Measurements from ENCODE around the gene VCX3A.
"Not testable (repeated sequence)": the region's sequence is repeated elsewhere in the genome, so short reads cannot be mapped to it uniquely, and the experiment has no call there.

Gene VCX3A

DNA sequence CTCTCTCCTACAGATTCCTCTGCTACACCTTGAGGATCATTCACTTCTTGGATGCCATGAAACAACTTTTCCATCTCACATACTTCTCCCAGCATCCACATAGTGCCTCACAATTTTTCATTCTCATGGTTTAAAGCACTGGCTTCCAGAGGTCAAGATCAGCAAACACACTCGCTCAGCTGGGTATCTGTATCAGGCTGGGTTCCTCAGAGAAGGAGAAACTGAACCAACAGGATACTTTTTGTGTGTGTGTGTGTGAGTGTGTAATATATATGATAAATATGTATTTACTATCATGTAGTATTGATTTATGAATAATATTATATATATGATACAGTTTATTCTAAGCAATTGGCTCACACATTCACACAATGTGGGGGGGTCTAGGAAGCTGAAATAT lies at the start of gene VCX3A:
Gene VCX3A, minus strand, starts transcription at position 101 of the 400 bp plus-strand sequence. CDS start 621 bp downstream, outside the sequence.
- not testable (repeated sequence) for DNase-seq (ENCODE audit: low read depth in 2 of 2)

DNA sequence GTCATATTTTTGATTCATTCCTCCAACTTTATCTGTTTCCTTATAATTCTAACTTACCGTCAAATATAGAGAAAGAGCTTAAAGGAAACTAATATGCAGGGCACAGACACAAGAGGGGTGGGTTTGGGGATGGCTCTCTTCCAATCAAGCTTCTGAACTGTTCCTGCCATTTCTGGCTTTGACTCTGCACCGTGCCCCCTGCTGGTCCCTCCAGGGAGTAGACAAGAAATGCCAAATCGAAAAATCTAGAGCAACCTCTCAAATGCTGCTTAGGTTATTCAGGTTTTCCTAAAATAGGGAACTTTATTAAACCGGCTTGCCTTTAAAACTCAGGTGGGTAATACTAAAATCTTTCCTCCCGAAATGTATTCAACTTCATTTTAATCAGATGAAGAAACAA lies 39.8 kb upstream of the VCX3A start:
- DNase-seq (ENCODE audit: low read depth in 2 of 2) = no peak

DNA sequence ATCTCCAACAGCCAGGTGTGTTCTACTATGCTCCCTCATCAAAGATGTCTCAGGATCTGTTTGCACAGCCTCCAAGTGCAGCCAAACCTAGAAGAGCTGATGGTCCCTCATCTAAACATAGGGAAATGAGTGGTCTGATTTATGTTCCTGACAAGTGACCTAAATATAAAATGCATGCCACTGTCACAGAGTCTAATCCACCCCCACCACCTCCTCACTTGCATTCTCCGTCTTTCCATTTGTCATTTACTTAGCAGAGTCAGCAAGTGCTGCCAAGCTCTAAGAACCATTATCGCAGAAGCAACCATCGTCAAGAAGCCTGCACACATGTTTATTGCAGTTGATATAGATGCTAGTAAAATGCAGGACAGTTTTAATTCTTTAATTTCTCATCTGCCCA lies 33.1 kb upstream of the VCX3A start:
- DNase-seq (ENCODE audit: low read depth in 2 of 2) = no peak

DNA sequence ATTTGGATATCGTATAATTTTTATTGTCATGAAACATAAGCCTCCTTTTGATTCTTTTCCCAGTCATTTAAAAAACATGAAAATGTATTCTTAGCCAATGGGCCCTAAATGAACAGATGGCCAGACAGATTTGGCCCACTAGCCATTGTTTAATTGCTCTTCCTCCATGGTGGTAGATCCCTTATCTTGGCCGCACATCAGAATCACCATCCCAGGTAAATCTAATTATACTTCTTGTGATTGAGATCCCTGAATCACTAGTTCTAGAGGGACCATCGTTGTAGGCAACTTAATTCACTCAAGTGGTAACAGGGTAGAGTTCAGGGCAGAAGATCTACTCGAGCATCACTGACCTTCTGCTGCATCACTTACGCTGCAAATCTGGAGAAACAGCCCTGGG lies 24.1 kb upstream of the VCX3A start:
- no peak for DNase-seq (ENCODE audit: low read depth in 2 of 2)

DNA sequence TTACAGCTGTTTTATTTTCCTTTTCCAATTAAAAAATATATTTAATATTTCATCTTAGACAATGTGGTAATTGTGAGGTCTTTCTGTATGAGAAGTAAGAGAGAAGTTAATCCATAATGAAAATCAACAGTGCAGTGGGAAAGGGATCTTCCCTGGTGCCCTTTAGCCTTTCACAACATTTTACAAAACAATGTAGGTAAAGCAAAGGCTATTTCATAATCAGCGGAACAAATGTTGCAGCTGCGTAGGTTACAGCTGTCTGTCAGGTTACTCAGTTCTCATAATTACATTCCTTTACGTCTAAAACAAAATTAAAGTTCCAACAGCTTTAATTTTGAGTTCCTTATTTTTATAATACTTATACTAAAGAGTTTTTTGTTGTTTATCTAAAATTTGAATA lies 22.8 kb upstream of the VCX3A start:
- DNase-seq (ENCODE audit: low read depth in 2 of 2) = no peak

DNA sequence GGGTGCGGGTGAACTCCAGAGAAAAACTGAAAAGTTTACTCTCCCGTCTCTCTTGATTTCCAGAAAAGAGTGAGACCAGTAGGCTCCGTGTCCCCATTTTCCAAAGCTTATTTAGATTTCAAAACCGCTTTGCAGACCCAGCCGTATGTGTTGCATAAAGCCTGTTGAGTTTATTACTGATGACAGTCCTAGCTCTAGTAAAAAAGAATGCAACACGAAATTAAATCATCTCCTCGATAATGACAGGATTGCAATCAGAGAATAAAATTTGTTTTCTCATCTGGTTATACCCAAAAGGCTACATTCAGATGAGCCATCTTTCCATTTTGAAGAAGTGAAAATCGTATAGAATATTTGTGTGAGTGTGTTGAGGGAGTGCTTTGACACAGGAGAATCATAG lies 16.1 kb upstream of the VCX3A start:
- DNase-seq (ENCODE audit: low read depth in 2 of 2) = no peak

DNA sequence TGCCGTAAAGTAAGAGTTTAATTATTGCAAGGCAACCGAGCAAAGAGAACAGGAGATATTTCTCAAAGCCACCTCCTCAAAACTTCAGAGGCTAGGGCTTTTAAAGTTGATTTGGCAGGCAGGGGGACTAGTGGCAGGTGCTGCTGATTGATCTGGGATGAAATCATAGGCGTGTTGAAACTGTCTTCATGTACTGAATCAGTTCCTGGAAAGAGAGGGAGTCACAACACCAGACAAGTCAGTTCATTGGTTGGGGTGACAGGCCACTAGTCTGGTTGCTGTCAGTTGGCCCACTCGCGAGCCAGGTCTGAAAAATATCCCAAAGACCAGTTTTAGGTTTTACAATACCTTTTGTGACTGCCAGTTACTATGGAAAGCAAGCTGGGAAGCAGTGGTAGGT lies 10.8 kb upstream of the VCX3A start:
- DNase-seq (ENCODE audit: low read depth in 2 of 2) = no peak

DNA sequence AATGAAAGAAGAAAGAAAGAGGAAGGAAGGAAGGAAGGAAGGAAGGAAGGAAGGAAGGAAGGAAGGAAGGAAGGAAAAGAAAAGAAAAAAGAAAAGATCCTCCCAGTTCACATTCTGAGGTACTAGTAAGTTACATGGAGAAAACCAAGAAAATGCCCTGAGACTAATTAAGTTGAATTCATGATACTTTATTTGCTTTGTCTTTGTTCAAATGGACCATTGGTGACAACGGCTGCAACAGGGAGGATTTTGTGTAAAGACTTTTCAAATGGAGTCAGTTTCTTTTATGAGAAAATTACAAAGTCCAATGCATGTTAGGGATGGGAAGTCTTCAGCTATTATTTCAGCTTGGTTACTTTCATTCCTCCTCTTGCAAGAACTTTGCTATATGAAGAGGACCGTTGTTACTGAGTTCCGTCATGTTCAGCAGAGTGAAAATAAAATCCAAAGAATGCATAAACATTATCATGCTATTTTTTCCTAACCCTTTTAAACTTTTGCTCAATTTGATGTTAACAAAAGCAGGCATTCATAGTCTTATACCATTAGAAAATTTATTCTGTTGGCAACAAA lies 8.3 kb downstream of the VCX3A start:
- no peak for DNase-seq (ENCODE audit: low read depth in 2 of 2)

DNA sequence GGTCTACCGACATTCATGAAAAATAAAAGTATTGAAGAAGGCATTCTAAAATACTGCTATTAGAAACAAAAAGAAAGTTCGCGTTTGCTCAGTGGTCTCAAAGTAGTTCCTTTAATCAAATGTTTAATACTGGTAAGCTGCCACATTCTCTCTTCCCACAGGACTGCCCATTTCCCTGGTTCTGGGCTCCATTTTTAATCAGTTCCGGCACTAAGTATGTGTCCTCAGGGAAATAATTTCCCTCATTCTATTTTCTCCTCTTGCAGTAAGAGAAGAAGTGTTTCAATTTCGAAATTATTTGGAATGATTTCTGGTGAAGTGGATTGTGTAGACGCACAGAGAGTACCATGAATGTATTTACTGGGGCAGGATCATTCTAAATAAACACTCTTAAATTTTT lies 17.5 kb downstream of the VCX3A start:
- no peak for DNase-seq (ENCODE audit: low read depth in 2 of 2)

DNA sequence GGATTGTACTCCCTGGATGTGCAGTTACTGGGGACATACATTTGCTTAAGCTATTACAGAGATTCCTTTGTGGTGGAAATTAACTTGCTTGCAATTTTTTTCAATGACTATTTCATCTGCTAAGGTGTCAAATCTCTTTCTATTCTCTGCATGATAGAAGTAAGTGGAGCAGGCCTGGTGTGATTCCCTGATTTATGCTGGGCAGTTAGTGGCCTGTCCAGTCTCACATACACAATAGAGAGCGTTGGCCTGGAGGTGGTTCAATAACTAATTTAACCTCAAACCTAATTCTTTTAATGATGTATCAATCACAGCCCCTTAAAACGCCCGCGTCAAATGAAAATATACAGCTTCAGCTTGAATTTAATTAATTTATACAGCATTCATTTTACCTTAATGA lies 28.5 kb downstream of the VCX3A start:
- DNase-seq (ENCODE audit: low read depth in 2 of 2) = no peak

DNA sequence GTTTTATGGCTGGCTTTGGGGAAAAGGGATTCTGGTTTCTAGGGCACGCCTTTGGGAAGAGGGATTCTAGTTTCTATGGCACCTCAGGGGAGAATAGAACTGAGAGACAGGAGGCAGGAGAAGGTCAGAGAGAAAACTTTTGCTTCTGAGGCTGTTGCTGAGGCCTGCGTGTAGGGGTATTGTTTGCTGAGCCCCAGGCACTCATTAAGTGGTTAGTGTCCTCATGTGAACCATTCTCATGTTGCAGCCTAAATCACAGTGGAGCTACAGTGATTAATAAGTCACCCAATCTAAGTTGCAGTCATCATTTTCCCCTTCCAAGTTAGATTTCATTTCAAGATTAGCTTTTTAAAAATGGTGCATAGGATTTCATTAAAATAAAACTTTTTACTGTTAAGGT lies 29.0 kb downstream of the VCX3A start:
- DNase-seq (ENCODE audit: low read depth in 2 of 2) = no peak

DNA sequence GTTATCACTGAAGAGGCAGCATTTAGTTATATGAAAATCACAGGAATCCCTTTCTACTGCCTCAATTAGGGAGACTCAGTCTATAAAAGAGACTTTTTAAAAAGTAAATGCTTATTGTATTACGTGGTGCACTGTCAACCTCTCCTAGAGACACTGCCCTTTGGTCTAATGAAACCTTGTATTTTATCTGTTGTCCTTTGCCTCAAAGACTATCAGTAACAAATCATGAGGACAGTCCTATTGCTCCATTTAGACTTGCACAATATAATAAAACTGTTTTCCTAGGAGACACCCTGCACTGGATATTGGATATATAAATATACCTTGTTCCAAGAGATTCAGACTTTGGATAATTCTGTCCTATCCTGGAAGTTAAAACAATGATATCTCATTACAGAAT lies 34.2 kb downstream of the VCX3A start:
- no peak for DNase-seq (ENCODE audit: low read depth in 2 of 2)

DNA sequence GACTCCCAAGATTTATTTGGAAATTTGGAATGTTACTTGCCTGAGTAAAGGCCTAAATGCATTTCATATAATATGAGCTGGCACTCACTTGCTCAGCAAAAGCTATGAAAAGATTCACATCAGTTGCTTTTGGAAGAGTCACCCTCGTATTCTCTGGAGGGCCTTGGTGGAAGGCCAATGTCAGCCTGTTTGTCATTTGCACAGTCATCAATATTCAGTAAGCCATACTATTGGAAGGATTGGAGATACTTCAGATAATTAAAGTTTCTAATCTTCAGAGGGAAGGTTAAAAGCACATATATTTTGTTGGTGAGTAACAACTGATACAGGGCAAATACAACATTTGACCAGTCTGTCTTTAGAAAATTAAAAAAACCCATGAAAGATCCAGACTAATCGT lies 36.6 kb downstream of the VCX3A start:
- no peak for DNase-seq (ENCODE audit: low read depth in 2 of 2)

All from fibroblast of skin of left biceps (primary cell).